HL-60 (cell line): ENCODE measurements around the gene FAM83F.
"Not testable (repeated sequence)": the region's sequence is repeated elsewhere in the genome, so short reads cannot be mapped to it uniquely, and the experiment has no call there.

Experiments
- DNase-seq, 2 experiments: peaks; one replicate each; pipeline ENCODE4 v3.0.0-alpha.2; 2010 to 2020; ENCODE audit warnings: low read depth in 1 of 2, low spot score in 1 of 2
- H3K27ac ChIP-seq: fragments of 250-450 bp; sonication (Bioruptor Pico); replicated peaks from 2 replicates; pipeline ENCODE4 v1.5.1; 2020; ENCODE audit warnings: mild to moderate bottlenecking, moderate library complexity
- H3K27me3 ChIP-seq: fragments of 250-450 bp; sonication (Bioruptor Pico); 2 replicates; pipeline ENCODE4 v1.5.1; 2021; ENCODE audit warnings: mild to moderate bottlenecking, moderate library complexity; ENCODE audit not compliant: insufficient read depth, poor library complexity, severe bottlenecking
- H3K4me3 ChIP-seq: replicated peaks from 2 replicates; pipeline ENCODE4 v1.5.1; 2011; ENCODE audit warnings: mild to moderate bottlenecking, control low read depth, low read length; ENCODE audit not compliant: insufficient read depth
- CTCF ChIP-seq: IDR thresholded peaks from one replicate; pipeline ENCODE4 v1.5.1; 2011; ENCODE audit warnings: low read length, control low read depth, inconsistent platforms; ENCODE audit not compliant: insufficient read depth
- GABPA ChIP-seq: IDR thresholded peaks from 2 replicates; pipeline ENCODE4 v1.6.1; 2012; ENCODE audit warnings: low read depth
- POLR2AphosphoS5 ChIP-seq: IDR thresholded peaks from 2 replicates; pipeline ENCODE4 v1.6.1; 2012; ENCODE audit warnings: low read depth
- SPI1 ChIP-seq: IDR thresholded peaks from 2 replicates; pipeline ENCODE4 v1.6.1; 2012; ENCODE audit warnings: low read depth, mild to moderate bottlenecking, borderline replicate concordance
- TF ChIP-seq, protein P1 (sequence below): IDR thresholded peaks from 2 replicates; pipeline ENCODE4 v1.6.1; 2012; ENCODE audit warnings: low read depth; ENCODE audit not compliant: insufficient replicate concordance

The FAM83F gene

DNA sequence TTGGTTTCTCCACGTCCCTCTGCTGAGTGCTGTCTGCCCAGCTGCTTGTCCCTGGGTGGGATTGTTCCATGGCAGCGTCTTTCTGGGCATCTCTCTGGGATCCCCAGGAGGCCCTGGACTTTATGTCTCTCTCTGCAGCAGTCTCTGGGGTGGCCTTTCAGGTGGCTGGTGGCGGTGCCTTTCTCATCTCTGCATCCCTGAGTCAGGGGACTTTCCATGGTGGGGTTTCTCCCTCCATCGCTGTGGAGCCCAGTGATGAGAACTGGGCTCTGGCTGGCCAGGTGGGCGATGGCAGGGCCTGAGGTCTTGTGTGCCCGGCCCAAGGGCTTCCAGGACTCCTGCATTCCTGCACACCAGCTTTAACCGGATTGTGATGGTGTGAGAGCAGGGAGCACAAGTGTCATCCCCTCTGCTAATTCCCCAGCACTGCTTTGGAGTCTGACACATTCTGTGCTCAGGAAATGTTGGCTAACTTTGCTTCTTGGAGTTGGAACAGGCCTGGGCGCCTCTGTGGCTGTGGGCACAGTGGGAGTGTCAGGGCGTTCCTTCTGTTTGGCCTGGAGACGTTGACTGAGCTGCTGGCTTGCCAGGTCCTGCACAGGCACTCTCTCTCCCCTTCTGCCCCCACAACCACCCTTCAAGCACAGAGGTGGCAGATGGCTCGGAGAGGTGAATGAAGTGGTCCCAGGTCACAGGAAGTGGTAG lies 27.9 kb downstream of the FAM83F start:
- TF ChIP-seq, protein P1, sequence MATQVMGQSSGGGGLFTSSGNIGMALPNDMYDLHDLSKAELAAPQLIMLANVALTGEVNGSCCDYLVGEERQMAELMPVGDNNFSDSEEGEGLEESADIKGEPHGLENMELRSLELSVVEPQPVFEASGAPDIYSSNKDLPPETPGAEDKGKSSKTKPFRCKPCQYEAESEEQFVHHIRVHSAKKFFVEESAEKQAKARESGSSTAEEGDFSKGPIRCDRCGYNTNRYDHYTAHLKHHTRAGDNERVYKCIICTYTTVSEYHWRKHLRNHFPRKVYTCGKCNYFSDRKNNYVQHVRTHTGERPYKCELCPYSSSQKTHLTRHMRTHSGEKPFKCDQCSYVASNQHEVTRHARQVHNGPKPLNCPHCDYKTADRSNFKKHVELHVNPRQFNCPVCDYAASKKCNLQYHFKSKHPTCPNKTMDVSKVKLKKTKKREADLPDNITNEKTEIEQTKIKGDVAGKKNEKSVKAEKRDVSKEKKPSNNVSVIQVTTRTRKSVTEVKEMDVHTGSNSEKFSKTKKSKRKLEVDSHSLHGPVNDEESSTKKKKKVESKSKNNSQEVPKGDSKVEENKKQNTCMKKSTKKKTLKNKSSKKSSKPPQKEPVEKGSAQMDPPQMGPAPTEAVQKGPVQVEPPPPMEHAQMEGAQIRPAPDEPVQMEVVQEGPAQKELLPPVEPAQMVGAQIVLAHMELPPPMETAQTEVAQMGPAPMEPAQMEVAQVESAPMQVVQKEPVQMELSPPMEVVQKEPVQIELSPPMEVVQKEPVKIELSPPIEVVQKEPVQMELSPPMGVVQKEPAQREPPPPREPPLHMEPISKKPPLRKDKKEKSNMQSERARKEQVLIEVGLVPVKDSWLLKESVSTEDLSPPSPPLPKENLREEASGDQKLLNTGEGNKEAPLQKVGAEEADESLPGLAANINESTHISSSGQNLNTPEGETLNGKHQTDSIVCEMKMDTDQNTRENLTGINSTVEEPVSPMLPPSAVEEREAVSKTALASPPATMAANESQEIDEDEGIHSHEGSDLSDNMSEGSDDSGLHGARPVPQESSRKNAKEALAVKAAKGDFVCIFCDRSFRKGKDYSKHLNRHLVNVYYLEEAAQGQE = no peak
- TF ChIP-seq SPI1 (no peak), GABPA (no peak), POLR2AphosphoS5 (no peak), CTCF (no peak)
- no peak overlapping the region for H3K4me3 ChIP-seq
- no peaks in the 10 kb centered on the region for H3K27me3 ChIP-seq
- H3K27ac ChIP-seq = no peak overlapping the region
- DNase-seq = no peak

DNA sequence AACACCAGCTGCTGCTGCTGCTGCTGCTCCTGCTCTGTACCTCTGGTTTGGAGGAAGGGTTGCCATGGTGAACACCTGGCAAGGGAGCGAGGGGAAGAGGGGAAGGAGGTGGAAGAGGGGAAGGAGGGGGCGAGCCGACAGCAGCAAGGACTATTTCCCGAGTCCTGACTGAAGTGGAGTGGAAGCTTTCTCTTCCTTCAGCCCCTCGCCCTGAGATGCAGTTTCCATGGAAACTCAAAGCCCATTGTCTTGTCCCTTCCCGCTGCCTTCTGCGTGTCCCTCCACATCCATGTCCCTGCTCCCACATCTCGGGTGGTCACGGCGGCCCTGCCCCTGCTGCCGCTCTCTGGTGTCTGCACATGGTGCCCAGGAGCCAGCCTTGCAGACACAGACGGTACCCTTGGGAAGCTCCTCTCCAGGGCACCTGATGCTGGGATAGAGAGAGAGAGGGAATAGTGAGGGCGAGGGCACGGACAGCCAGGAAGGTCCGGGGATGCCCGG lies 28.6 kb downstream of the FAM83F start:
- H3K27me3 ChIP-seq = no peaks in the 10 kb centered on the region
- H3K4me3 ChIP-seq = no peak overlapping the region
- H3K27ac ChIP-seq = no peak overlapping the region
- DNase-seq = no peak
- TF ChIP-seq SPI1 (no peak), POLR2AphosphoS5 (no peak), CTCF (no peak), GABPA (no peak)
- TF ChIP-seq, protein P1 = no peak

GRCh38 chr22:40024201-40025061 lies 29.7 kb downstream of the FAM83F start:
- peak in 1 of 2 experiments; percentile 68 for DNase-seq
- peak; percentile 54 for TF ChIP-seq CTCF
- TF ChIP-seq, protein P1 = no peak
- Histone ChIP-seq H3K27ac (no peak overlapping the region), H3K27me3 (no peaks in the 10 kb centered on the region), H3K4me3 (no peak overlapping the region)

DNA sequence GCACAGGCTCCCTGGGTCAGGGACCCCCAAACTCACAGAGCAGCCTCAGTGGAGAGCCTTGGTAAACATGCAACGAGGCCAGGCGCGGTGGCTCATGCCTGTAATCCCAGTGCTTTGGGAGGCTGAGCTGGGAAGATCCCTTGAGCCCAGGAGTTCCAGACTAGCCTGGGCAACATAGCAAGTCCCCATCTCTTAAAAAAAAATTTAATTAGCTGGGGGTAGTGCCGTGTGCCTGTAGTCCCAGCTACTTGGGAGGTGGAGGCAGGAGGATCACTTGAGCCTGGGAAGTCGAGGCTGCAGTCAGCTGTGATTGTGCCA lies 30.3 kb downstream of the FAM83F start:
- DNase-seq, H3K4me3 ChIP-seq, H3K27ac ChIP-seq, H3K27me3 ChIP-seq: not testable (repeated sequence)
